HG03097 (cell line): ENCODE results near the gene RPS27L.

Experiments used
- ATAC-seq: cut with Tn5 transposase; IDR thresholded peaks from one replicate; pipeline ENCODE4 v1.9.1; 2021; ENCODE audit not compliant: unreplicated experiment, low FRiP score

Gene RPS27L

DNA sequence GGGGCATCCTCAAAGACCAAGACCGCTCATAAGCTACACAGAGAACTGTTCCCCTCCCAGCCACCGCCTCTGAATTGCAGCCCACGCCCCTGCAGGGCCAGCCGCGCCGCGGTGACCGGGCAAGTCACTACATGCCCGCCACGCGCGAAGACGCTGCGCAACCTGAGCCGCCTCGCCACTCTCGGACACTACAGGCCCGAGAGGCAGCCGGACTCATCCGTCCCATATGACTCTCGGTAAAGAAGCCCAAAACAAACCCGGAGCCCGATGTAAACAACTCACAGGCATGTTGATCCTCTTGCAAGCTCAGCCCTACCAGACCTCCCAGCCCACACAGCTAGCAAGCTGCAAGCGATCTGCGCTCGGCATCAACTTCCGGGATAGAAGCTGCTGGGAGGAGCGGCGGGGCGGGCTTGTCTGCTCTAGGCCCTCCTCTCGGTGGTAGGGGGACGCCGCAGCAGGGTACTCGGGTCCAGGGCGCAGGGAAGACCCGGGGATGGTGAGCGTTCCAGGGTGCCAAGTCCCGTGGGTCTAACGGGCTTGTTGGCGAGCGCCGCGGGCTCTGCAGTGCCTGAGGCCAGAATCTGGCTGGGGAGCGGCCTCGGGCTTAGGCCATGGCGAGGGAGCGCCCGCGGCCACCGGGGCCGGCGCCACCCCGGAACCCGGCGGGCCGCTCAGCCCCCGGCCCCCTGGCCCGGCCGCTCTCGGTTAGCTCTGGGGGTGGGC, at the start of gene RPS27L:
Gene RPS27L, minus strand, starts transcription at position 360 of the 726 bp plus-strand sequence. Its CDS starts 72 bp downstream, at position 288.
- ATAC-seq: peak; percentile 80

DNA sequence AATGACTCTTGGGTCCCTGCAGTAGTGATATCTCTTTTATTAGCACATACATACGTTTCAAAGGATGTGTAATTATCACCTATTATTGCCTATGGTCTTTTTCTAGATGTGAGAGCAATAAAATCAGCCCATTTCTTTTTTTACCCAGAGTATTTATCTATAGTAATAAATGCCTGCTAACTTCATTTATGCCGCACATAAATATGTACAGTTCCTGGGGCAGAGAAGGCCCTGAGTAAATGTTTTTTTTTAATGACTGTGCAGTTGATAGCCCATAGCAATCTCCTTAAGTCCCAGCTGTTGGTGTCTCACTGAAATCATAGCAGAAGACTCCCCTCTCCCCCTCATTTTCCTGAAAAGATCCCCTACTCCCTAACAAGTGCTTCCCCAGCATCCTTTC, 48.8 kb upstream of the RPS27L start:
- no peak for ATAC-seq

DNA sequence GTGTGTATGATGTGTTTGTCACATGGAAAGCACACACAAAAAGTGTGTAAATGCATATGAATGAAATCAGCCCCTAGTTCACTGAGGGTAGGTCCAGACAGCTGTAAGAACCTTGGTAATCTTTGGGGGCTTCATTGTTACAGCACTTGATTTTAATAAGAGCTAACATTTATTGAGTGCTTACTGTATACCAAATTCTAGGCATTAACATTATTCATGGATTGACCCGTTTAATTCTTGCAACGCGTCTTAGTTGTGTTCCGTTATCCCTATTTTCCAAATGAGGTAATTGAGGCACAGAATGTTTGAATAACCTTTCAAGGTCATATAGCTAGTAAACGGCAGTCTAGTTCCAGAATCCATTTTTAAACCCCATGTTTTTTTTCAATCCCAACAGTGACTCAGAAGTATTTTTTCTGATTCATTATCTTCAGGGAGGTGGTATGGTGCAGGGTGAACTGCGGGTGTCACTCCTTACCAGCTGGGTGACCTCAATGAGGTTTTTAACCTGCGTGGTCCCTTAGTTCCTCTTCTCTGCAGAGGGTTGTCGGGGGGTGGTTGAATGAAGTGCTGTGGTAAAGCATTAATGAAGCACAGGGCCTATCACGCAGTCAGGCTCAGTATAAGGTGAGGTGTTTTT, 46.3 kb upstream of the RPS27L start:
- ATAC-seq: no peak

DNA sequence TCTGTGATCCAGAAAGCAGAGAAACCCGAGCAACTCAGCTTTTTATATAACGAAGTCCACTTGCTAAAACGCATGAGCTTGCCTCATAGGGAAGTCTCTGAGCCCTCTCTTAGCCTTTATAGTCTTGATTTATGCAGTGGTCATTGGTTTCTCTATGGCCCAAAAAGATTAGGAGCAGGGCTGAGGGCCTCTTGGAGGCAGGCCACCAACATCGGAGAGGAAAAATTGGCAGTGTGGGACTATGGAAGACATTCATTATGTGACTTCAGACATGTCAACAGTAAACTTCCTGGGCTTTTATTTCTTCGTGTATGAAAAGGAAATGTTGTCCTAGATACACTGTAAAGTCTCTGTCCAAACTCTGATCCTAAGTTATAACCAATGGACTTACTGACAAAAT, 45.6 kb upstream of the RPS27L start:
- ATAC-seq: no peak

DNA sequence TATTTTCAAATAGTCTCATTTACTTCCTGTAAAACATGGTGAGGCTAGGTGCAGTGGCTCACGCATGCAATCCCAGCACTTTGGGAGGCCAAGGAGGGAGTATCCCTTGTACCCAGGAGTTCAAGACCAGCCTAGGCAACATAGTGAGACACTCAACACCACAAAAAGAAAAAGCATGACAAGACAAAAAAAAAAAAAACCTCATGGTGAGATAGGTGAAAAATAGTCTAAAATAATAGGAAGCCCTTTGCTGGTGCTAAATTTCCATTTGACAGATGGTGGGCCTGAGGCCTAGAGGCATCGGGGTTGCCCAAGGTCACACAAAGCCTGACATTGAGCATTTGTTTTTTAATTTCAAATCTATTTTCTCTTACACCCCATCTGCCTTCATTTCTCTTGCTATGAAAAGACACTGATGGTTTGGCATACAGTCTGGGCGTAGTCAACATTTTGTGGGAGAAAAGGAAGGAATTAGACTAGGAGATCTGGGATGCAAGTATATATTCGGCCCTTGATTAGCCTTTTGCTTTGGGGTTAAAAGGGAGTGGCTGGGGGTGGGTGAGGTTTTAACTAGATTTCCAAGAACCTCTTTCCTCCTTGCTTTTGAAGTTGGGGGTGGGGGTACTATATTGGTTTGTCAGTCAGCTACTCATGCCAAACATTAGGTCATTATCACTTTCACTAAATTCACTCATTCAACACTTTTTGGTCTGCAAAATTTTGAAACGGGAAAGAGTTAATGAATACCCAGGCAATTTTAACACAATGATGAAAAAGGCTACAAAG, 43.4 kb upstream of the RPS27L start:
- no peak for ATAC-seq

DNA sequence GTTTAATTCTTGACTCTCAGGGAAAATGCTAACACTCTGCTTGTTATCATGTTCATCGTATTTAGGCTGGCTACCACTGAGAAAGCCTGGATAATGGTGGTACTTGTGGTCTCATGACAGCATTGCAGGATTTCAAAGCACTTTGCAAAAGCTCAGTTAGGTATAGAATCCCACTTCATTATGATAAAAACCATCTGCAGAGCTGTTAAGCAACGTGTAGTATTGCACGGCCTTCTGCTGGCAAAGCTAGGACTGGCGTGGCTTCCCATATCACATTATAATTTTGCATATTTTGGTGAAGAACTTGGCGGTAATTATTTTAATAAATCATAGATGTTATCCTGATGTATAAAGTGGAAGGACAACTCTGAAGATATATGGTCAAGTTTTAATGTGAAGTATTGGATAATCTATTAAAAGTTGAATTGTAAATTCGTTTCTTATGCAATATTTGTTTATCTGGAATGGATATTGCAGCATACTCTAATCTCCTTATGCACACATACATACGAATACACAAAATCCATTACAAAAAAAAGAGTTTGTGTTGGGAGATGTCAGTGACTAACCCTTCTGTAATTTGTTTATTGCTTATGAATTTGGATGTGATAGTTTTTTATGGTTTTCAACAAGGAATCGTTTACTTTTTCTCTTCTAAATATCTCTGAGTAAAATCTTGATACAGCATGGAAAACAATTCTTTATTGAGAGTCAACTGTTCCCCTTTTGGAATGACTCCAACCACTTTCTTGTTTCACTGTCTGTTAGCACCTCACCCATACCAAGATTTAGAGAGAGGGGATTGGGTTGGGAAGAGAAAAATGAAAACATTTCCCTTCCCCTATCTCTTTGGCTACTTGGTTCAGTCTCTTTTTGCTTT, 41.3 kb upstream of the RPS27L start:
- no peak for ATAC-seq

DNA sequence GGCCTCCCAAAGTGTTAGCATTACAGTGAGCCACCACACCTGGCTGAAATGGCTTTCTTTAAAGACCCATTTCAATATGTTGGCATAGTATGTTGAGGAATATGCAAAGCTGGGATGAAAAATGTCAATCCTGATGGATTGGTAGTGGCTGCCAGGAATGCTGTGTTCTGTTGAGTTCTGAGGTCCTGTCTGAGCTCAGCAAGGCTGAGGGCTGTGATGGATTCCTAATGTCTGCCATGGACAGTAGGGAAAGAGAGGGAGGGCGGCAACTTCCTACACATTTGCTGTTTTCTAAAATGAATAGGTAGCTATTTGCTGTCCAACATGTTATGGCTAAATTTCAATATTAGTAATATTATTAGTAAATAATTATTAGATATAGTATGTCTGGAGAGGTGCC, 40.3 kb upstream of the RPS27L start:
- ATAC-seq: no peak

DNA sequence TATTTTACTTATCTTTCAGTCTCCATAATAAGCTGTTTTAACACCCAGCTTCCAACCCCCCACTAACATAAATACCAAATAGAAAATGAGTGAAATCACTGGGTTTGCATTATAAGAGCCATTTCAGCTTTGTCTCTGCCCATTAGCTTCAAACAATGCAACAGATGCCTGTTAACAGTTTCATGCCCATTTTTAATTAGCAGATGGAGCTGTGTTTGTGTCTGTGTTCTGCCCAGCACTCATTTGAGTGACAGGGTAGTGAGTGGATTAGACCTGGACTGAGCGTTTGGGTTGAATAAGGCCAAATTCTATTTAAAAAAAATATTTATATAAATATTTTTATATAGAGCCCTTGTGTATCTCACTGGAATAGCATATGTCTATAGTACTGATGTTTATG, 39.6 kb upstream of the RPS27L start:
- ATAC-seq: no peak

DNA sequence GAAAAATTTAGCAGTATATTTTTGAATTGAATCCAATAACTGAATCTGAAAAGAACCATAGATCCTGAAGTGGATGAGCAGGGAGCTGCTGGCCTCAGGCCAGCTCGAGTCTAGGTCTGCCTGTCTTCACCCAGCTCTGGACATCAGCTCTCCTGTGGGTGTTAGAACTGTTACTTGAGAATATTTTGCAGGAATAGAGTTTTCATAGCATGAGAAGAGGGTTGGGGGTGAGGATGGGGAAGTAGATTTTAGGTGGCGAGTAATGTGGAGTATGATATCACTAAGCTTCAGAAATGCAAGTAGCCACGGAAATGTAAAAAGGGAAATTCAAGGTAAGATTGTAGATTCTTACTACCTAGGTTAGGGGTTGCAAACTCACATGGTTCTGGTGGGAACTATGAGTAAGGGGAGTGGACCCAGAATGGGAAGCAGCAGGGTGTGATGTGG, 38.3 kb upstream of the RPS27L start:
- no peak for ATAC-seq

DNA sequence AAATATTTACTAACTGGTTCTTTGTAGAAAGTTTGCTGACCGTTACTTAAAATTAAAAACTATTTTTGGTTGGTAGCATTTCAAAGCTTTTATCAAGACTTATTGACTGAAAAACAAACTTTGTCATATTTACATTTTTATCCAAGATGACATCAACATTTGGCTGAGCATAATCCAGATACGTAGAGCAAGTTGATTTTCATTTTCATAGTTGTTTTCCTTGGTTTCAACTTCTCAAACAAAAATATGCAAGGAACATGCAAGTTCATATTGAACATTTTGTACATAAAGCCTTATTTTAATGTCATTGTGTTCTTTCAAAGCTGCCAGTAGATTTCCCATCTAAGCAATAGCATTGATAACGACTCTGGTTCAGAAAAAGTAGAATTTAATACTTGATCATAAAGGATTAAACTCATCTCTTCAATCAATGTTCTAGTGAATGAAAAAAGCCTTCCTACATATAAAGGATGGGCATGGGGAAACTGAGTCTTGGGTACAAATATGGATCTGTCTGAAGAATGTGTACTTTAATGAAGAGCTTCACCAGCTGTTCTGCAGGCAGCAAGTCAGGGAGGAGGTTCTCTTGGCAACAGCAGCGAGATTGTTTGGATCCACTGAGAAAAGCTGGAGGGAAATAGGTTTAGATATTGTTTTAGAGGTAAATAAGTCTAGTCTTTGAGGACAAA, 37.7 kb upstream of the RPS27L start:
- no peak for ATAC-seq

DNA sequence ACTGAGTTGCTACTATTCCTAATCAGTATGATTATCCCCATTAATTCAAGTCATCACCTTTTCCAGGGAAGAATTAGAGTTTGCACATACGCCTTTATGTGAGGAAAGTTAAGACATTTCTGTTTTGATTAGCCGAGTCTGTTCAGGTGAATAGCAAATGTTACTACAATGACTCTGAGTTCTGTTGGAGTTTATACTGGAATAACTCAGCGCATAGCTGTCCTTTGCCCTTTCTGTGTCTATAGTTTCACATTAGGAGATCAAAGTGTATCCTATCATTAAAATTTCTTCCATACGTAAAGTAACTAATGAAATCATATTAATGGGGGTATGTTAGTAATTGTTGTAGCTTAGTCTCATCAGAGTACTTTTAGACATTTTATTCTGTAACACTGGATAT, 37.0 kb upstream of the RPS27L start:
- ATAC-seq: no peak

DNA sequence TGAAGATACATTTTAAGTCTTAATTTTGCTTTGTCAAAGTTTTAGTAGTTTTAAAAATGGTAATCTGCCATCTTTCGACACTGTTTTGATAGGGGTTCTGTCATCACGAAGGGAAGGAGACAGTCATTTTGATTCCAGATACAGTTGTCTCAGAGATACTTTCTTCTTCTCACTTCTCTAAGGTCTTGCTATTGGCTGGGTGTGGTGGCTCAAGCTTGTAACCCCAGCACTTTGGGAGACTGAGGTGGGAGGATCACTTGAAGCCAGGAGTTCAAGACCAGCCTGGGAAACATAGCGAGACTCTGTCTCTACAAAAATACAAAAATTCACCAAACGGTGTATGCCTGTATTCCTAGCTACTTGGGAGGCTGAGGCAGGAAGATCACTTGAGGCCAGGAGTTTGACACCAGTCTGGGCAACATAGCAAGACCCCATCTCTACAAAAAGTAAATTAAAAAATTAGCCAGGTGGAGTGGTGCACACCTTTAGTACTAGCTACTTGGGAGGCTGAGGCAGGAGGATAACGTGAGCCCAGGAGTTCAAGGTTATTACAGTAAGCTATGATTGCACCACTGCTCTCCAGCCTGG, 35.4 kb upstream of the RPS27L start:
- ATAC-seq: no peak

DNA sequence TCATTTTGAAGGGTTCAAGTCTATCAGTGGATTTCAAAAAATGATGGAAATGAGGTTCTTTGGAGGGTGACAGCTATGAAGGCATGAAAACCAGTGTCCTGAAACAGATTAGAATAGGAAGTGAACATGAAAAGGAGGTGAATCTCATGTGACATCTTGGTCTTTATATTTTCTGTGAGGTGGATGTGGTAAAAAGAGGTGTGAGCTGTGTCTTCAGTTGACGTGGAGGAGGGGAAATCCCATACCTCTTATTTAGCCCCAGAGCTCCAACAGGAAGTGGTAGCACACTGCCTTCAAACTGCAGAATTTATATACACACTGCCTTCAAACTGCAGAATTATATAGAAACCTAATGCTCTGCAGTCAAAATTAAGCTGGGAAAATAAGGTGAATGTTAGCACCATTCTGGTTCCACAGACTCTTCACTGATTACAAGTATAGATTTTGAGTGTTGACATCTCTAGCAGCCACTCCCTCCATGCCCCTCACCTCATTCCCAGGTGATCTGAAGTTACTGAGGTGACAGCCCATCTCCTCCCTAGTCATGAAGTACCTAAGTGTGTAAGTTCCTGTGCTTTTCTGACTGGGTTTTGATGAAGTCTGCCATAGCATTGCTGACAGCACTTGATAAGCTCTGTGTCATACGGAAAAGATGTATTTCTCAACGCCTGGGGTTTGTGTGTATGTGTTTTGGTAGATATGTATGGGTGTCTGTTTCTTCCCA, 34.8 kb upstream of the RPS27L start:
- peak; percentile 35 for ATAC-seq

DNA sequence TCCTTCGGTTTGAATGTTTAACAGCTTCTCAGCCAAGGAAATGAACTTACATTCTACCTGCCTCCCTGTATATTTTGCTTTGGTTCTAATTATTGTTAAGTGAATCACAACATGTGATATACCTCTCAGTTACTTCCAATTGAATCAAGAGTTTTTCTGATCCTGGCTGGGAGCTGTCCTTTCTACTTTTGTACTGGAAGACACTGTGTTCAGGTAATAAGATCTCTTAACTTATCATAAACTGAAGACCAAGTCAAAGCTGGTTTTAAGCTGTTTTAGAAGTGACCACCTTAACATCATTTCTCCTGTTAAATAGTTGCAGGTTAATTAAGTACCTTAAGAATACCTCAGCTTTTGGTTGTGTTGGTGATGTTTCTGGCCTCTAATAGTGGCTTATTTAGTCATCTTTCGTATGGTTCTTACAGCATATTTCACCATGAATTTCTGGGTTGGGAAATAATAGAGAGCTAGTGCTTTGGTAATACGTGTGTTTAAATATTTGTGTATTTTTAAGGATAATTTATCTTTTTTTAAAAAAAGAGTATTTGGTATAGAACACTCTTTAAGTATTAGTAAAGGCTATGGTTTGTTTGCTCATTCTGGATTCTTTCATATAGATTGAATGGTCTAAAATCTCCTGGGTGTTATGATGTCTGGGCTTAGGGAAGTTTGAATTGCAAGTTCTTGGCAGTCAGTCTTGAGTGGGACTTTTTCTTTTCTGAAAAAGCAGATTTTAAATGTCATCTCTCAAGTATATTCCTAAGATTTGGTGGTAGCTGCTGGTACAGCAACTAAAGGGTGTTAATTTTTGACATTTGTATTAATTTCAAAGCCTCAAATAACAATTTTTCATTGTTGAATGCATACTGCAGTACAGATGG, 33.7 kb upstream of the RPS27L start:
- ATAC-seq: no peak

DNA sequence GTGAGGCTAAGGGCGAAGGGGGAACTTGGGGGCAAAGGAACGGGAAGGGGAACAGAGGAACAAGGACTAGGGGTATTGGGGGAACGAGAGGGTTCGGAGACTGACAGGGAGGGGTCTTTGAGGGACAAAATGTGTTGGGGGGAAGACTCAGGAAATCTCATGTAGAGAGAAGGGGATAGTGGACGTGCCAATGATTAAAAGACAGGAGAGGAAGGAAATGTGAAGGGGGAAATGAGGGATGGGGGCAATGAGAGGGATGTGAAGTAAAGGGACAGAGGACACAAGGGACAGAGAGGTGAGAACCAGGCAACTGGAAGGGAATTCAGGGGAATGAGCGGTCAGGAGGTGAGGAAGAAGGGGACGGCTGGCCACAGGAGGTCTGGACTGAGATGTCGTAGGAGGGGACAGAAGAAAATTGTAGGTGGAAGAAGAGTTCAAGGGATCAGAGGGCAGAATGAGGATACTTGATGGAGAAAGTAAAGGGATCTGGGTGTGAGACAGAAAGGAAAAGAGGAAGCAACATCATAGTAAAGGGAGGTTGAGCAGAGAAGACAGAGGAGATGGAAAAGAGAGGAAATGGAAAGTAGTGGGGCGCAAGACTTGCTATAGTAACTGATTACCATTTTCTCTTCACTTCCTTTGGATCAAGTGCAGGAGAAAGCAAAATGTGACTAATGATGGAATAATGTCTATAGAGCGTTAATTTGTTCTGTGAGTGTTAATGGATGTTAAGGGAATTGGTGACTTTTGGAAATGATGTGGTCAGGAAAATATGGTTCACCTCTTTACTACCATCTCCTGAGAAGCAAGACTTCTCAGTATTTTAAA, 32.9 kb upstream of the RPS27L start:
- no peak for ATAC-seq

DNA sequence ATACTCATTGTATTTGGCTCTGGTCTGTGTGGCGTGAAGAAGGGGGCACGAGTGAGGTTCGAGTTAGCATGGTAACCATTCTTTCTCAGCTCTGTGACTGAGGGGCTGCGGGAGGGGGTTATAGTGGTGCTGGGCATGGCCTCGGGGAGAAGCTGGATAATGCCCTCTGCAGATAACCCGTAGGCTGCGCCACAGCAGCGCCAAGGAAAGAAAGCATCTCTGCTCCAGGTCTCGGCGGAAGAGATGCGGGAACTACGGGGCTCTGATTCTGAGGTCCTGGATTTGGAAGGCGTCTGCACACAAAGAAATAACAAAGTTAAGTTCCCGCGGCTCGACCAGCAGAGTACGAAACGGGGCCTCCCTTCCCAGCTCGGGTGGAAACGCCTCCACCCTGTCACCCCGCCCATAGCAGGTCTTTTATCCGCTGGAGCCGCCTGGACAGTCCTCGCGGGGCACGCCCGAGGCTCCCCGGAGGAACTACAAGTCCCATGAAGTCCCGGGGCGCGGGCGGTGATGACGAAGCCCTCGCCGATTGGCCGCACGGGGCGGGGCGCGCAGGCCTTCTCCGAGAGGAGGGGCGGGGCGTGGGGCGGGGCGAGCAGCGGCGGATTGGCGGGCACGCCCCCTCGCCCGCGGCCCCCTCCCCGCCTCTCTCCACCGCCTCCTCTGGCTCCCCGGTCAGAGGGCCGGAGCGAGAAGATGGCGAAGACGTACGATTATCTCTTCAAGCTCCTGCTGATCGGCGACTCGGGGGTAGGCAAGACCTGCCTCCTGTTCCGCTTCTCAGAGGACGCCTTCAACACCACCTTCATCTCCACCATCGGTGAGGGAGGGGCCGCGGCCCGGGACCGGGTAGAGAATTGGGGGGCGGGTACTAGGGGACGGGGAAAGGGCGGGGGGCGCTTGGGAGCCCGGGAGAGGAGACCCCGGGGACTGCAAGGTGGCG, 31.9 kb upstream of the RPS27L start, which contains the start of gene RAB8B:
Gene RAB8B, plus strand, starts transcription at position 681 of the 946 bp plus-strand sequence. Its CDS starts 19 bp downstream, at position 700.
- peak; percentile 64 for ATAC-seq
